Keratinocyte (primary cell): Measurements from ENCODE around the gene CLEC2B. TPM values are rescaled to one million over a fixed set of nuclear protein-coding genes. Genes with fewer than 3 reads are reported as not detected.

Experiments
- DNase-seq: peaks from one replicate; pipeline ENCODE4 v3.0.0-alpha.2; 2011; ENCODE audit warnings: low read depth, missing footprints, low spot score
- FAIRE-seq: peaks from 2 replicates; lab custom pipeline; 2011; peaks lifted over from hg19 to GRCh38; lab: Jason Lieb, UNC
- H2AFZ ChIP-seq: 2 replicates; pipeline ENCODE4 v1.6.0; 2012; ENCODE audit warnings: low read length, control low read depth, inconsistent platforms; ENCODE audit not compliant: control insufficient read depth
- H3K27ac ChIP-seq: 2 replicates; pipeline ENCODE4 v1.5.1; 2011; ENCODE audit warnings: low read length; ENCODE audit not compliant: control insufficient read depth, insufficient read depth
- H3K27me3 ChIP-seq: 3 replicates; pipeline ENCODE4 v1.6.0; 2011; ENCODE audit warnings: low read length; ENCODE audit not compliant: control insufficient read depth, insufficient read depth; ENCODE audit errors: extremely low read depth
- H3K36me3 ChIP-seq, 2 experiments: 2 replicates in 1 of 2; 3 replicates in 1 of 2; pipeline ENCODE4 v1.5.1; 2011; ENCODE audit warnings: low read length in 2 of 2, mild to moderate bottlenecking in 1 of 2; ENCODE audit not compliant: control insufficient read depth in 2 of 2, insufficient read depth in 2 of 2; ENCODE audit errors: extremely low read depth in 1 of 2
- H3K4me1 ChIP-seq: 3 replicates; pipeline ENCODE4 v1.5.1; 2011; ENCODE audit warnings: low read length; ENCODE audit not compliant: control insufficient read depth, insufficient read depth; ENCODE audit errors: extremely low read depth
- H3K4me2 ChIP-seq: 3 replicates; pipeline ENCODE4 v1.6.0; 2011; ENCODE audit warnings: low read depth, low read length; ENCODE audit not compliant: control insufficient read depth, insufficient read depth; ENCODE audit errors: extremely low read depth
- H3K4me3 ChIP-seq, 3 experiments: fragments of 200-600 bp in 1 of 3; sonication (generic) in 1 of 3; 2 replicates in 2 of 3; 3 replicates in 1 of 3; pipeline ENCODE4 v1.5.1; 2011 to 2016; ENCODE audit warnings: low read length in 3 of 3, mild to moderate bottlenecking in 3 of 3, control low read depth in 2 of 3, inconsistent platforms in 1 of 3, low read depth in 1 of 3, mixed read lengths in 1 of 3, mixed run types in 1 of 3, moderate library complexity in 1 of 3; ENCODE audit not compliant: control insufficient read depth in 2 of 3, insufficient read depth in 2 of 3; ENCODE audit errors: extremely low read depth in 1 of 3
- H3K79me2 ChIP-seq: 2 replicates; pipeline ENCODE4 v1.6.0; 2012; ENCODE audit warnings: low read length; ENCODE audit not compliant: control insufficient read depth, insufficient read depth
- H3K9ac ChIP-seq: 3 replicates; pipeline ENCODE4 v1.6.0; 2011; ENCODE audit warnings: low read length; ENCODE audit not compliant: control insufficient read depth, insufficient read depth; ENCODE audit errors: extremely low read depth
- H3K9me1 ChIP-seq: 3 replicates; pipeline ENCODE4 v1.6.0; 2011; ENCODE audit warnings: low read length; ENCODE audit not compliant: control insufficient read depth, insufficient read depth; ENCODE audit errors: extremely low read depth
- H3K9me3 ChIP-seq: 2 replicates; pipeline ENCODE4 v1.5.1; 2012; ENCODE audit warnings: low read depth, low read length; ENCODE audit not compliant: control insufficient read depth
- H4K20me1 ChIP-seq: 3 replicates; pipeline ENCODE4 v1.6.0; 2011; ENCODE audit warnings: low read length; ENCODE audit not compliant: control insufficient read depth, insufficient read depth; ENCODE audit errors: extremely low read depth
- CTCF ChIP-seq, 3 experiments: IDR thresholded peaks in 1 of 3; conservative IDR thresholded peaks in 1 of 3; optimal IDR thresholded peaks in 1 of 3; 2 replicates in 2 of 3; 3 replicates in 1 of 3; pipeline versions ENCODE3 to v1.5.1; 2011; ENCODE audit warnings: low read length in 3 of 3, mild to moderate bottlenecking in 3 of 3, moderate library complexity in 2 of 3, control low read depth in 1 of 3, inconsistent platforms in 1 of 3; ENCODE audit not compliant: insufficient read depth in 2 of 3; ENCODE audit errors: extremely low read depth in 1 of 3
- EZH2 ChIP-seq: IDR thresholded peaks from one replicate; pipeline ENCODE4 v1.6.1; 2012; ENCODE audit warnings: inconsistent platforms, mild to moderate bottlenecking, low read length, moderate library complexity
- dilution Hi-C: fragments of 300-500 bp; cut with MboI; formaldehyde crosslinking; loops from one replicate; pipeline ENCODE4 v1.7.0; 2020; ENCODE audit warnings: low sequenced_read_pairs; ENCODE audit not compliant: extremely low pct_ligation_motif_present
- polyA plus RNA-seq, 5 experiments: library from polyadenylated mRNA; depleted of rRNA in 3 of 5; stranded (reverse) in 3 of 5; stranded (forward) in 1 of 5; unstranded in 1 of 5; fragments of >200 nt; gene quantifications; 1 replicate in 1 of 5; 2 replicates in 3 of 5; 3 replicates in 1 of 5; pipeline versions ENCODE4 v1.2.1 to v1.2.3, GENCODE V29; 2011 to 2012; ENCODE audit warnings: missing spikeins in 2 of 5, low read depth in 1 of 5, low replicate concordance in 1 of 5

The CLEC2B gene
- polyA plus RNA-seq, 1 donor (not counting 4 experiments of a cell fraction or from before 2014, with no cell fraction given): 31.3 TPM

DNA sequence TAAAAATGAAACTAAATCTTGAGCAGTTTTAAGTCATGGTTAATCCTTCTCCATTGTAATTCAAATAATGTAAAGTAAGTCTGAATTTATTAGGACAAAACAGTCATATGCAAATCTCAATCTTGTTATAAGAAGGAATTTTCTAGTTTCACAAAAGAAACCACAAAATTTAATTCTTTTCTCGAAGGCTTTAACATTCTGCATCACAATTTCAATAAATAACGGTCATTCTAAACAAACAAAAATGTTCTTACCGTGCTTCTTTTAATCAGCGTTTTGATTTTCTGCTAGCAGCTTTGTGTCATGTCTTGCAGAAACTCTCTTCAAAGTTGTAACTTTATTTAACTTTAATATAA is 225 bp downstream of the CLEC2B start:
- Histone ChIP-seq H3K4me2 (peak overlapping the region; percentile 94), H3K9me3 (no peaks in the 10 kb centered on the region), H3K4me1 (peaks cover 22% of the 10 kb centered on the region), H3K36me3 (no peaks in the 10 kb centered on the region), H3K9me1 (no peaks in the 10 kb centered on the region), H4K20me1 (no peaks in the 10 kb centered on the region), H3K9ac (peak overlapping the region; percentile 78), H2AFZ (peak overlapping the region; percentile 73), H3K27me3 (no peaks in the 10 kb centered on the region), H3K79me2 (peaks cover 38% of the 10 kb centered on the region), H3K4me3 (peak overlapping the region; percentile 43 to 94 (median 71)), H3K27ac (peak overlapping the region; percentile 89)
- DNase-seq (no peak), FAIRE-seq (no peak)
- TF ChIP-seq CTCF (optimal IDR thresholded peaks at IDR 0.05 in 1 of 3, IDR thresholded peaks at IDR 0.05 in 1 of 3, conservative IDR thresholded peaks at IDR 0.05 in 1 of 3; ENCODE audit: extremely low read depth in 1 of 3, insufficient read depth in 2 of 3, low read length in 3 of 3) (no peak), EZH2 (no peak)
- dilution Hi-C loops: no loop called here

DNA sequence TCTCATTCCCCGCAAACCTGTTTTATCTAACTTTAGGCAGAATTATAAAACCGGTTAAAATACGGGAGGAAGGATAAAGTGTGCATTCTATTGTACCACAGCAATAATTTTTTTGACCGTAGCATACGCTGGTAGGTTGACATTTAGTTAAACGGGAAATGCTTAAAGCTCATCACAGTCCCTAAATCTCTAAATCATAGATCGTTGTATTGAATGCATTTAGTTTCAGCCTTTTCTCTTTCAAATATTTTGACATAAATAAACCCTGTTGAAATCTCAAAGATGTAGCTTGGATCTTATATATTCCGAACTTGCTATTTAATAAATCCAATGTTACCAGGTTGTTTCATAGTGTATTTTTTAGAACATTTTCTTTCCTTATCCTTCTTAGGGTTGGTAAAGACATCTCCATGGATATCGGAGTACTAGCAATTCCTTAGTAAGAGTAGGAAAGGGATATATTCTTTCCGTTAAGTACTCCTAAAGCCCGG is 798 bp downstream of the CLEC2B start:
- FAIRE-seq (no peak), DNase-seq (no peak)
- no peaks in the 10 kb centered on the region for H3K36me3 ChIP-seq
- H4K20me1 ChIP-seq: no peaks in the 10 kb centered on the region
- peak overlapping the region; percentile 43 to 94 (median 71) for H3K4me3 ChIP-seq
- TF ChIP-seq CTCF (optimal IDR thresholded peaks at IDR 0.05 in 1 of 3, IDR thresholded peaks at IDR 0.05 in 1 of 3, conservative IDR thresholded peaks at IDR 0.05 in 1 of 3; ENCODE audit: extremely low read depth in 1 of 3, insufficient read depth in 2 of 3, low read length in 3 of 3) (no peak), EZH2 (no peak)
- peak overlapping the region; percentile 94 for H3K4me2 ChIP-seq
- H3K4me1 ChIP-seq: peaks cover 22% of the 10 kb centered on the region
- peaks cover 43% of the 10 kb centered on the region for H3K79me2 ChIP-seq
- dilution Hi-C loops: no loop called here
- peak overlapping the region; percentile 89 for H3K27ac ChIP-seq
- no peaks in the 10 kb centered on the region for H3K9me3 ChIP-seq
- H3K27me3 ChIP-seq: no peaks in the 10 kb centered on the region
- no peaks in the 10 kb centered on the region for H3K9me1 ChIP-seq
- H3K9ac ChIP-seq: peak overlapping the region; percentile 78
- peak overlapping the region; percentile 73 for H2AFZ ChIP-seq
